Epithelial cell of proximal tubule (primary cell): Measurements from ENCODE around the gene RIMKLB. TPM values are rescaled to one million over a fixed set of nuclear protein-coding genes. Genes with fewer than 3 reads are reported as not detected.

ENCODE experiments used
- DNase-seq: peaks from one replicate; pipeline ENCODE4 v3.0.0-alpha.2; 2011; ENCODE audit warnings: low read depth
- H3K4me3 ChIP-seq: 2 replicates; pipeline ENCODE4 v1.5.1; 2011; ENCODE audit warnings: low read depth, mild to moderate bottlenecking, low read length
- total RNA-seq: library from RNA; depleted of rRNA; stranded (reverse); fragments of >200 nt; gene quantifications from 2 replicates; pipeline ENCODE4 v1.2.3, GENCODE V29; 2015
- TF ChIP-seq, protein P1 (sequence below): conservative IDR thresholded peaks from 2 replicates; pipeline ENCODE4 v1.5.1; 2012; ENCODE audit warnings: low read depth, mild to moderate bottlenecking, low read length

RIMKLB gene
- total RNA-seq, 1 donor from 2014 or later = 34.0 TPM

DNA sequence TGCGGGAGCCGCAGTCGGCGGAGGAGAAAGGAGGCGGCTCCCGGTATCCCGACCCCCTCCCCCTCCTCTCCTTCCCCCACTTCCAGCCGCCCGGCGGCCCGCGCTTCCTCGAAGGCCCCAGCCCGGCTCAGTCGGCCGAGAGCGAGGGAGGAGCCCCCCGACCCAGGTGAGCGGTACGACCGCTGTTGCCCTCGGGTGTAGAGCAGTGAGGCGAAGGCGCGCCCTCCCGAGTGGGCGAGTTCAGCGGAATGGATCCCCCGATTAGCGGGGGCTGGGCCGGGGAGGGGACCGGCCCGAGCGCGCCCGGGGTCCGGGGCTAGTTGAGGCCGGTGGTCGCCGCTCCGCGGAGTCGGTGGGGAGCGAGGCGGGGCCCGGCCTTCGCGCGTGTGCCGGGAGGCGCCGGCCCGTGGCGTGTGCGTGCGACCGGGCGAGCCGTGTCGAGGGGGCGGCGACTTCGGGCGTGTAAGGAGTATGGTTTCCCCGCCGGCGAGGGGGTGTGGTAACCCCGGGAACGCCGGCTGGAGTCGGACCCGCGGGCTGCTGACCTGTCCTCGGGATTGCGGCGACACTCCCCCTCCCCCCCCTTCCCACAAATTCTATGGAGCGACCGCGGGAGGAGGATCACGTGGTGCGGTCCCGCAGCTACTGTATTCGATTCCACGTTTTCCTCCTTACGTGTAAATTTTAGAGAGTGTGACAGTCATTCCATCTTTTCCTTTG, 501 bp downstream of the RIMKLB start:
- H3K4me3 ChIP-seq = peak overlapping the region; percentile 94
- TF ChIP-seq, protein P1, sequence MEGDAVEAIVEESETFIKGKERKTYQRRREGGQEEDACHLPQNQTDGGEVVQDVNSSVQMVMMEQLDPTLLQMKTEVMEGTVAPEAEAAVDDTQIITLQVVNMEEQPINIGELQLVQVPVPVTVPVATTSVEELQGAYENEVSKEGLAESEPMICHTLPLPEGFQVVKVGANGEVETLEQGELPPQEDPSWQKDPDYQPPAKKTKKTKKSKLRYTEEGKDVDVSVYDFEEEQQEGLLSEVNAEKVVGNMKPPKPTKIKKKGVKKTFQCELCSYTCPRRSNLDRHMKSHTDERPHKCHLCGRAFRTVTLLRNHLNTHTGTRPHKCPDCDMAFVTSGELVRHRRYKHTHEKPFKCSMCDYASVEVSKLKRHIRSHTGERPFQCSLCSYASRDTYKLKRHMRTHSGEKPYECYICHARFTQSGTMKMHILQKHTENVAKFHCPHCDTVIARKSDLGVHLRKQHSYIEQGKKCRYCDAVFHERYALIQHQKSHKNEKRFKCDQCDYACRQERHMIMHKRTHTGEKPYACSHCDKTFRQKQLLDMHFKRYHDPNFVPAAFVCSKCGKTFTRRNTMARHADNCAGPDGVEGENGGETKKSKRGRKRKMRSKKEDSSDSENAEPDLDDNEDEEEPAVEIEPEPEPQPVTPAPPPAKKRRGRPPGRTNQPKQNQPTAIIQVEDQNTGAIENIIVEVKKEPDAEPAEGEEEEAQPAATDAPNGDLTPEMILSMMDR = no peak
- DNase-seq = no peak

DNA sequence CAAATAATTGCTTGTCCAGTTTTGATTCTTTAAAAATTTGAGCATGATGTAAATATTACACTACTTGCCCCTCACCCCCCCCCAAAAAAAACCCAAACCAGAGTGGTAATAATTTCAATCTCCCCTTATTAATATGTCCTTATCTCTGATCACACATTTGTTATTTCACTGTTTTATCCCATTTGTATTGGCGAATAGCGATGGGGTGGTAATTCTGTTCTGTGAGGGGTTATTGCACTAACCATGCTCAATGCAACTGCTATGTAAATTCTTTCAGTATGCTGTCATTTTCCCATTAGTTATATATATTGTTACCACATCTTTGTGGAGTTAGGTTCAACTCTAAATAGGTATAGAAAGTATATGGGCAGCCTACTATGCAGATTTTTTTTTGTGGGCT, 1.1 kb downstream of the RIMKLB start:
- DNase-seq = no peak
- TF ChIP-seq, protein P1 = no peak

DNA sequence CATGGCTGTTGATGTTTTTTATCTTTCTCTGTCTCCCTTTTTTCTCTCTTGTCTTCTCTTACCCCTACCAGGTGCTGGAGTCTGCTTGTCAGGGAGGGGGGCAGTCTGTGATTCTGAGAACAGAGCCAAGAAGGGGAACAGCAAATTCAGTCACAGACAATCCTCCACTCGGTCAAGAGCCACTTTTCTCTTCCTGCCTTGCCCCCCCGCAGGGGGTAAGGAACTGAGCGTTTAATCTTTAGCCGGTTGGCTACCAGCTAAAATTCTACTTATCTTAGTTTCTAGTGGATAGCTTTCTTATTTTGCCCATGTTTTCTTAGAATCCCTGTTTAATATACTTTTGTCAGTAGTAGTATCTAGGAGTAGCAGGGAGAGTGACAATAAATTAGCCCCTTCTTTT, 1.9 kb downstream of the RIMKLB start:
- no peak for DNase-seq
- H3K4me3 ChIP-seq = peak overlapping the region; percentile 94
- TF ChIP-seq, protein P1 = no peak

More for the DNA sequence above, 1.1 kb downstream of the RIMKLB start:
- H3K4me3 ChIP-seq = peak overlapping the region; percentile 94

DNA sequence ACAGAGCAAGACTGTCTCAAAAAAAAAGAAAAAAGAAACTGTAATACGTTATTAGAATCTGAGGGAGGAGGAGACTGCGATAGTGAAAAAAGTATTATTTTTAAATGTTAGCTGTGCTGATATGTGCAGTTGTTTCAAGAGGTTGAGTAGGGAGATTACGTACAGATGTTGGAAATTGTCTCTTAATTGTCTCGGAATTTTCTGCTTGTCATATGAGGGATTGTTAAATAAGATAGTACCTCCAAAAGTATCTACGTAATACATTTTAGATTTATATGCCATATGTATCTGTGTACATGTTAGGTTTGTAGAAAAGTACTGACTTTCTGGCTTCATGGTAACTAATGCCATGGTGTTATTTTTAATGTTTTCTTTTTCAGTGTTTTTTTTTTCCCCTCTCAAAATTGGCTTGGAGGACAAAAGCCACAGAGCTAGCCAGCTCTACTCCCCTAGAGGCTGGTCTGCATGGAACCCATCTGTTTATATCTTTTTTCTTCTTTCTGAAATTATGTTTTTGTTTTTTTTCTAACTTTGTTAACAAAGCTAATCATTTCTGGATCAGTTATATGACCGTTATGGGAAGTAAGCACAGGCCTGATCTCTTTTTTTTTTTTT, 3.4 kb downstream of the RIMKLB start:
- TF ChIP-seq, protein P1 = no peak
- no peak for DNase-seq
- H3K4me3 ChIP-seq = no peak overlapping the region

DNA sequence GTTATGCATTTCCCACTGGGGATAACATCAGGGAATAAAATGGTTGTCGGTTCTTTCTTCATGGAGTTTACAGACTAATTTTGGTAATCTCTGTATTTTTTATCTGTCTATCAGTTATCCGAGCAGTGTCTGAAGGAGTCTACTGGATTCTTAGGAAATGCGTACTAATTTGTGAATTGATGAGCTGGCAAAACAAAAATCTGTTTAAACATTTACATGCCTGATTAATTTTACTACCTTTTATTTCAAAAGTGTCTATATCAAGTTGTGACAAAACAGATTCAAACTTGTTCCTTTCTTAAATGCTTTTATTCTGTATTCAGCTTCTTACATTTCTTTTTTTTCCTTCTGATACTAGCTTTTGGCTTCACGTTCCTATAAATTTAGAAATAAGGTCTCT, 4.4 kb downstream of the RIMKLB start:
- TF ChIP-seq, protein P1 = no peak
- no peak overlapping the region for H3K4me3 ChIP-seq
- no peak for DNase-seq

DNA sequence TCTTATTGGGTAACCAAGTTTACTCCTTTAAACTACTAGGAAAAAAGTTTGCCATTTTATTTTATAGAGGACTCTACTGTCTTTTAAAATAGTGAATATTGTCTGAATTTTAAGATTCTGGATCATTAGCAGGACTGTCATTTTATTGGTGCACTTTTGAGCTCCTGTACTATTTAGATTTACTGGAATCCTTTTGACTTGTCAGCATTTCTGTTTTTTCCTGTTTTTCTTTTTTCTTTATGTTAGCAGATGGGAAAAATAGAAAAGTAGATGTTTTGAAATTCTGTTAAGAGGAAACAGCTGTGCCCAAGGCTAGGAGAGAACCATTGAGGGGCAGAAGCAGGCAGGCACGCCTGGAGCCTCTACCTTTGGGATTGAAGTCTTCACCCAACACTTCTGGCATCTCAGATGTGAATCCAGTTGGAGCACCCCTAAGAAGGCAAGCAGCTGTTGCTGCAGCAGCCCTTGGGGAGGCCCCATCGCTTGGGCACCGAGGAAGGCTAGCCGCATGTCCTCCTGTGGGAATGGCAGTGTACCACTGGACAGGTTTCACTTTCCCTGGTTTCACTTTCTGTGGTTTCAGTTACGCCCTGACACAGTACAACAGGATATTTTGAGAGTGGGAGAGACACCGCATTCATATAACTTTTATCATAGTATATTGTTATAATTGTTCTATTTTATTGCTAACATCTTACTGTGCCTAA, 11.5 kb downstream of the RIMKLB start:
- TF ChIP-seq, protein P1 = no peak
- DNase-seq = no peak
- peak overlapping the region; percentile 46 for H3K4me3 ChIP-seq
